ENCODE results near the gene PCSK6.

PCSK6 gene

GRCh38 chr15:101481917-101482525, 7.5 kb downstream of the PCSK6 start:
- Histone ChIP-seq H3K4me2 (ENCODE audit: low read depth, low read length, poor library complexity, severe bottlenecking) (no peak overlapping the region), H3K9me2 (replicated peaks; ENCODE audit: insufficient read depth, low read length) (no peaks in the 10 kb centered on the region), H3K9me3 (ENCODE audit: insufficient read depth, low read length) (no peaks in the 10 kb centered on the region), H3K27me3 (ENCODE audit: low read length) (no peaks in the 10 kb centered on the region), H3K79me2 (ENCODE audit: insufficient read depth, low read length) (no peaks in the 10 kb centered on the region), H3K4me3 (ENCODE audit: insufficient read depth, low read length, poor library complexity, severe bottlenecking) (no peak overlapping the region), H2AFZ (ENCODE audit: low read depth, low read length, severe bottlenecking) (no peak overlapping the region), H3F3A (ENCODE audit: insufficient read depth) (no peaks in the 10 kb centered on the region), H3K36me3 (ENCODE audit: low read length) (no peaks in the 10 kb centered on the region), H3K9ac (ENCODE audit: low read length) (no peak overlapping the region), H3K27ac (ENCODE audit: low read depth, low read length) (no peak overlapping the region), H4K20me1 (ENCODE audit: low read depth, low read length) (no peaks in the 10 kb centered on the region)
- no peak for TF ChIP-seq EZH2phosphoT487 (conservative IDR thresholded peaks at IDR 0.05; ENCODE audit: low read length)
- no peak for TF ChIP-seq CTCF (IDR thresholded peaks at IDR 0.05; ENCODE audit: insufficient read depth, low read length, poor library complexity, severe bottlenecking)

- no peaks in the 10 kb centered on the region for H3K27me3 ChIP-seq (ENCODE audit: low read length)
- H3K9ac ChIP-seq (ENCODE audit: low read length), result no peak overlapping the region
- H2AFZ ChIP-seq (ENCODE audit: low read depth, low read length, severe bottlenecking), result no peak overlapping the region
- no peaks in the 10 kb centered on the region for H3K9me3 ChIP-seq (ENCODE audit: insufficient read depth, low read length)
- H3K4me2 ChIP-seq (ENCODE audit: low read depth, low read length, poor library complexity, severe bottlenecking), result no peak overlapping the region
- no peaks in the 10 kb centered on the region for H3K9me2 ChIP-seq (replicated peaks; ENCODE audit: insufficient read depth, low read length)
- no peak for TF ChIP-seq EZH2phosphoT487 (conservative IDR thresholded peaks at IDR 0.05; ENCODE audit: low read length)
- TF ChIP-seq CTCF (IDR thresholded peaks at IDR 0.05; ENCODE audit: insufficient read depth, low read length, poor library complexity, severe bottlenecking), result no peak
- no peaks in the 10 kb centered on the region for H3F3A ChIP-seq (ENCODE audit: insufficient read depth)
- no peak overlapping the region for H3K27ac ChIP-seq (ENCODE audit: low read depth, low read length)
- H3K4me3 ChIP-seq (ENCODE audit: insufficient read depth, low read length, poor library complexity, severe bottlenecking), result no peak overlapping the region
- H3K79me2 ChIP-seq (ENCODE audit: insufficient read depth, low read length), result no peaks in the 10 kb centered on the region
- no peaks in the 10 kb centered on the region for H4K20me1 ChIP-seq (ENCODE audit: low read depth, low read length)
- H3K36me3 ChIP-seq (ENCODE audit: low read length), result no peaks in the 10 kb centered on the region
These were observed 8.2 kb downstream of the PCSK6 start for GRCh38 chr15:101481381-101481705.

GRCh38 chr15:101480613-101481380, 8.7 kb downstream of the PCSK6 start:
- no peaks in the 10 kb centered on the region for H3K79me2 ChIP-seq (ENCODE audit: insufficient read depth, low read length)
- no peak overlapping the region for H2AFZ ChIP-seq (ENCODE audit: low read depth, low read length, severe bottlenecking)
- H4K20me1 ChIP-seq (ENCODE audit: low read depth, low read length), result no peaks in the 10 kb centered on the region
- no peaks in the 10 kb centered on the region for H3K9me3 ChIP-seq (ENCODE audit: insufficient read depth, low read length)
- H3F3A ChIP-seq (ENCODE audit: insufficient read depth), result no peaks in the 10 kb centered on the region
- no peak overlapping the region for H3K9ac ChIP-seq (ENCODE audit: low read length)
- H3K27ac ChIP-seq (ENCODE audit: low read depth, low read length), result no peak overlapping the region
- TF ChIP-seq EZH2phosphoT487 (conservative IDR thresholded peaks at IDR 0.05; ENCODE audit: low read length) (no peak), CTCF (IDR thresholded peaks at IDR 0.05; ENCODE audit: insufficient read depth, low read length, poor library complexity, severe bottlenecking) (no peak)
- no peak overlapping the region for H3K4me3 ChIP-seq (ENCODE audit: insufficient read depth, low read length, poor library complexity, severe bottlenecking)
- no peaks in the 10 kb centered on the region for H3K27me3 ChIP-seq (ENCODE audit: low read length)
- no peaks in the 10 kb centered on the region for H3K9me2 ChIP-seq (replicated peaks; ENCODE audit: insufficient read depth, low read length)
- H3K36me3 ChIP-seq (ENCODE audit: low read length), result no peaks in the 10 kb centered on the region
- H3K4me2 ChIP-seq (ENCODE audit: low read depth, low read length, poor library complexity, severe bottlenecking), result no peak overlapping the region
